ENCODE data around the gene CBLL1.

The CBLL1 gene

GRCh38 chr7:107718456-107719193 lies 25.3 kb upstream of the CBLL1 start:
- no CpG with 5 or more reads among the region's 4 CpGs for WGBS (ENCODE audit: insufficient coverage)

GRCh38 chr7:107721286-107721685 lies 22.7 kb upstream of the CBLL1 start:
- Histone ChIP-seq H3K27me3 (replicated peaks in 2 of 5; ENCODE audit: control insufficient read depth in 4 of 5, insufficient read depth in 5 of 5, low read length in 4 of 5) (peaks cover 0 to 2% (median 0%) of the 10 kb centered on the region in 5 experiments), H3K4me1 (ENCODE audit: control extremely low read depth in 1 of 4, control insufficient read depth in 4 of 4, insufficient read depth in 4 of 4, low read length in 3 of 4) (no peaks in the 10 kb centered on the region), H3K4me3 (ENCODE audit: control insufficient read depth in 1 of 7, extremely low read depth in 1 of 7, insufficient read depth in 4 of 7, low read depth in 2 of 7, low read length in 6 of 7) (no peak overlapping the region), H3K9me3 (ENCODE audit: control extremely low read depth in 1 of 5, control insufficient read depth in 4 of 5, insufficient read depth in 2 of 5, low read depth in 1 of 5, low read length in 4 of 5) (no peaks in the 10 kb centered on the region), H3K36me3 (ENCODE audit: control insufficient read depth in 4 of 4, insufficient read depth in 4 of 4, low read length in 3 of 4) (no peaks in the 10 kb centered on the region), H3K27ac (ENCODE audit: insufficient read depth in 1 of 2, low read depth in 1 of 2, low read length in 2 of 2, poor library complexity in 1 of 2, severe bottlenecking in 2 of 2) (no peak overlapping the region)
- ChIA-PET POLR2A (no interaction called here), CTCF (no interaction called here)
- DNase-seq, result no peak
- WGBS (ENCODE audit: insufficient coverage), result no CpG with 5 or more reads among the region's 1 CpG

More at GRCh38 chr7:107718456-107719193, 25.3 kb upstream of the CBLL1 start:
- Histone ChIP-seq H3K4me1 (ENCODE audit: control extremely low read depth in 1 of 4, control insufficient read depth in 4 of 4, insufficient read depth in 4 of 4, low read length in 3 of 4) (no peaks in the 10 kb centered on the region), H3K27me3 (replicated peaks in 2 of 5; ENCODE audit: control insufficient read depth in 4 of 5, insufficient read depth in 5 of 5, low read length in 4 of 5) (peaks cover 0 to 2% (median 0%) of the 10 kb centered on the region in 5 experiments), H3K4me3 (ENCODE audit: control insufficient read depth in 1 of 7, extremely low read depth in 1 of 7, insufficient read depth in 4 of 7, low read depth in 2 of 7, low read length in 6 of 7) (no peak overlapping the region), H3K9me3 (ENCODE audit: control extremely low read depth in 1 of 5, control insufficient read depth in 4 of 5, insufficient read depth in 2 of 5, low read depth in 1 of 5, low read length in 4 of 5) (no peaks in the 10 kb centered on the region), H3K36me3 (ENCODE audit: control insufficient read depth in 4 of 4, insufficient read depth in 4 of 4, low read length in 3 of 4) (no peaks in the 10 kb centered on the region), H3K27ac (ENCODE audit: insufficient read depth in 1 of 2, low read depth in 1 of 2, low read length in 2 of 2, poor library complexity in 1 of 2, severe bottlenecking in 2 of 2) (no peak overlapping the region)
- no peak for DNase-seq
- ChIA-PET POLR2A (no interaction called here), CTCF (interaction anchor here (1.2 to 1.7 kb wide), 3 partner anchors 10 to 57 kb away, joined by 3 to 4 read pairs (median 4); no protein-coding TSS in a partner anchor)

- POLR2A ChIA-PET, result no interaction called here
- no peak overlapping the region for H3K27ac ChIP-seq (ENCODE audit: insufficient read depth in 1 of 2, low read depth in 1 of 2, low read length in 2 of 2, poor library complexity in 1 of 2, severe bottlenecking in 2 of 2)
- CTCF ChIA-PET, result interaction anchor here (0.8 to 1.6 kb wide), 3 partner anchors 10 to 260 kb away, joined by 3 to 6 read pairs (median 3); no protein-coding TSS in a partner anchor
- no peak for DNase-seq
- no peaks in the 10 kb centered on the region for H3K36me3 ChIP-seq (ENCODE audit: control insufficient read depth in 4 of 4, insufficient read depth in 4 of 4, low read length in 3 of 4)
- 90% methylated on average over 2 of the region's 2 CpGs for WGBS (ENCODE audit: insufficient coverage)
- H3K27me3 ChIP-seq (replicated peaks in 2 of 5; ENCODE audit: control insufficient read depth in 4 of 5, insufficient read depth in 5 of 5, low read length in 4 of 5), result peaks cover 0 to 2% (median 0%) of the 10 kb centered on the region in 5 experiments
- no peak overlapping the region for H3K4me3 ChIP-seq (ENCODE audit: control insufficient read depth in 1 of 7, extremely low read depth in 1 of 7, insufficient read depth in 4 of 7, low read depth in 2 of 7, low read length in 6 of 7)
- H3K9me3 ChIP-seq (ENCODE audit: control extremely low read depth in 1 of 5, control insufficient read depth in 4 of 5, insufficient read depth in 2 of 5, low read depth in 1 of 5, low read length in 4 of 5), result no peaks in the 10 kb centered on the region
- H3K4me1 ChIP-seq (ENCODE audit: control extremely low read depth in 1 of 4, control insufficient read depth in 4 of 4, insufficient read depth in 4 of 4, low read length in 3 of 4), result no peaks in the 10 kb centered on the region
Measured at GRCh38 chr7:107723255-107723654, 20.7 kb upstream of the CBLL1 start.

GRCh38 chr7:107725138-107725740 lies 18.7 kb upstream of the CBLL1 start:
- H3K27me3 ChIP-seq (replicated peaks in 2 of 5; ENCODE audit: control insufficient read depth in 4 of 5, insufficient read depth in 5 of 5, low read length in 4 of 5), result peaks cover 0 to 2% (median 0%) of the 10 kb centered on the region in 5 experiments
- no peak overlapping the region for H3K4me3 ChIP-seq (ENCODE audit: control insufficient read depth in 1 of 7, extremely low read depth in 1 of 7, insufficient read depth in 4 of 7, low read depth in 2 of 7, low read length in 6 of 7)
- WGBS (ENCODE audit: insufficient coverage), result 33% methylated on average over 3 of the region's 4 CpGs
- H3K9me3 ChIP-seq (ENCODE audit: control extremely low read depth in 1 of 5, control insufficient read depth in 4 of 5, insufficient read depth in 2 of 5, low read depth in 1 of 5, low read length in 4 of 5), result no peaks in the 10 kb centered on the region
- no peaks in the 10 kb centered on the region for H3K4me1 ChIP-seq (ENCODE audit: control extremely low read depth in 1 of 4, control insufficient read depth in 4 of 4, insufficient read depth in 4 of 4, low read length in 3 of 4)
- H3K27ac ChIP-seq (ENCODE audit: insufficient read depth in 1 of 2, low read depth in 1 of 2, low read length in 2 of 2, poor library complexity in 1 of 2, severe bottlenecking in 2 of 2), result no peak overlapping the region
- peak; percentile 59 to 73 (median 68) for DNase-seq
- CTCF ChIA-PET, result interaction anchor here (0.7 to 4.2 kb wide), 11 partner anchors 9 to 262 kb away, joined by 3 to 18 read pairs (median 4); no protein-coding TSS in a partner anchor
- POLR2A ChIA-PET, result no interaction called here
- H3K36me3 ChIP-seq (ENCODE audit: control insufficient read depth in 4 of 4, insufficient read depth in 4 of 4, low read length in 3 of 4), result no peaks in the 10 kb centered on the region

GRCh38 chr7:107726356-107727130 lies 17.4 kb upstream of the CBLL1 start:
- H3K4me1 ChIP-seq (ENCODE audit: control extremely low read depth in 1 of 4, control insufficient read depth in 4 of 4, insufficient read depth in 4 of 4, low read length in 3 of 4), result no peaks in the 10 kb centered on the region
- H3K36me3 ChIP-seq (ENCODE audit: control insufficient read depth in 4 of 4, insufficient read depth in 4 of 4, low read length in 3 of 4), result no peaks in the 10 kb centered on the region
- no peak overlapping the region for H3K27ac ChIP-seq (ENCODE audit: insufficient read depth in 1 of 2, low read depth in 1 of 2, low read length in 2 of 2, poor library complexity in 1 of 2, severe bottlenecking in 2 of 2)
- POLR2A ChIA-PET, result interaction anchor here (0.6 kb wide), 1 partner anchor 17 kb away, joined by 3 read pairs; no protein-coding TSS in a partner anchor
- no peaks in the 10 kb centered on the region for H3K27me3 ChIP-seq (replicated peaks in 2 of 5; ENCODE audit: control insufficient read depth in 4 of 5, insufficient read depth in 5 of 5, low read length in 4 of 5)
- 100% methylated on average over 3 of the region's 3 CpGs for WGBS (ENCODE audit: insufficient coverage)
- CTCF ChIA-PET, result interaction anchor here (0.8 to 4.2 kb wide), 9 partner anchors 7 to 263 kb away, joined by 3 to 18 read pairs (median 4); no protein-coding TSS in a partner anchor
- no peak for DNase-seq
- no peak overlapping the region for H3K4me3 ChIP-seq (ENCODE audit: control insufficient read depth in 1 of 7, extremely low read depth in 1 of 7, insufficient read depth in 4 of 7, low read depth in 2 of 7, low read length in 6 of 7)
- no peaks in the 10 kb centered on the region for H3K9me3 ChIP-seq (ENCODE audit: control extremely low read depth in 1 of 5, control insufficient read depth in 4 of 5, insufficient read depth in 2 of 5, low read depth in 1 of 5, low read length in 4 of 5)

GRCh38 chr7:107728276-107728675 lies 15.7 kb upstream of the CBLL1 start:
- Histone ChIP-seq H3K36me3 (ENCODE audit: control insufficient read depth in 4 of 4, insufficient read depth in 4 of 4, low read length in 3 of 4) (no peaks in the 10 kb centered on the region), H3K4me3 (ENCODE audit: control insufficient read depth in 1 of 7, extremely low read depth in 1 of 7, insufficient read depth in 4 of 7, low read depth in 2 of 7, low read length in 6 of 7) (no peak overlapping the region), H3K4me1 (ENCODE audit: control extremely low read depth in 1 of 4, control insufficient read depth in 4 of 4, insufficient read depth in 4 of 4, low read length in 3 of 4) (no peaks in the 10 kb centered on the region), H3K27ac (ENCODE audit: insufficient read depth in 1 of 2, low read depth in 1 of 2, low read length in 2 of 2, poor library complexity in 1 of 2, severe bottlenecking in 2 of 2) (no peak overlapping the region), H3K27me3 (replicated peaks in 2 of 5; ENCODE audit: control insufficient read depth in 4 of 5, insufficient read depth in 5 of 5, low read length in 4 of 5) (no peaks in the 10 kb centered on the region), H3K9me3 (ENCODE audit: control extremely low read depth in 1 of 5, control insufficient read depth in 4 of 5, insufficient read depth in 2 of 5, low read depth in 1 of 5, low read length in 4 of 5) (peaks cover 0 to under 1% (median 0%) of the 10 kb centered on the region in 5 experiments)
- no peak for DNase-seq
- CTCF ChIA-PET, result interaction anchor here (0.8 to 4.2 kb wide), 8 partner anchors 8 to 278 kb away, joined by 3 to 18 read pairs (median 4); no protein-coding TSS in a partner anchor
- POLR2A ChIA-PET, result interaction anchor here (0.5 kb wide), 1 partner anchor 515 kb away, joined by 3 read pairs; no protein-coding TSS in a partner anchor
